GM21717 (cell line): Measurements from ENCODE around the gene MRC2.
"Not testable (repeated sequence)": the region's sequence is repeated elsewhere in the genome, so short reads cannot be mapped to it uniquely, and the experiment has no call there.

Source experiments
- ATAC-seq: cut with Tn5 transposase; IDR thresholded peaks from one replicate; pipeline ENCODE4 v1.9.1; 2021; ENCODE audit warnings: mild to moderate bottlenecking, moderate library complexity; ENCODE audit not compliant: unreplicated experiment

MRC2 gene, protein sequence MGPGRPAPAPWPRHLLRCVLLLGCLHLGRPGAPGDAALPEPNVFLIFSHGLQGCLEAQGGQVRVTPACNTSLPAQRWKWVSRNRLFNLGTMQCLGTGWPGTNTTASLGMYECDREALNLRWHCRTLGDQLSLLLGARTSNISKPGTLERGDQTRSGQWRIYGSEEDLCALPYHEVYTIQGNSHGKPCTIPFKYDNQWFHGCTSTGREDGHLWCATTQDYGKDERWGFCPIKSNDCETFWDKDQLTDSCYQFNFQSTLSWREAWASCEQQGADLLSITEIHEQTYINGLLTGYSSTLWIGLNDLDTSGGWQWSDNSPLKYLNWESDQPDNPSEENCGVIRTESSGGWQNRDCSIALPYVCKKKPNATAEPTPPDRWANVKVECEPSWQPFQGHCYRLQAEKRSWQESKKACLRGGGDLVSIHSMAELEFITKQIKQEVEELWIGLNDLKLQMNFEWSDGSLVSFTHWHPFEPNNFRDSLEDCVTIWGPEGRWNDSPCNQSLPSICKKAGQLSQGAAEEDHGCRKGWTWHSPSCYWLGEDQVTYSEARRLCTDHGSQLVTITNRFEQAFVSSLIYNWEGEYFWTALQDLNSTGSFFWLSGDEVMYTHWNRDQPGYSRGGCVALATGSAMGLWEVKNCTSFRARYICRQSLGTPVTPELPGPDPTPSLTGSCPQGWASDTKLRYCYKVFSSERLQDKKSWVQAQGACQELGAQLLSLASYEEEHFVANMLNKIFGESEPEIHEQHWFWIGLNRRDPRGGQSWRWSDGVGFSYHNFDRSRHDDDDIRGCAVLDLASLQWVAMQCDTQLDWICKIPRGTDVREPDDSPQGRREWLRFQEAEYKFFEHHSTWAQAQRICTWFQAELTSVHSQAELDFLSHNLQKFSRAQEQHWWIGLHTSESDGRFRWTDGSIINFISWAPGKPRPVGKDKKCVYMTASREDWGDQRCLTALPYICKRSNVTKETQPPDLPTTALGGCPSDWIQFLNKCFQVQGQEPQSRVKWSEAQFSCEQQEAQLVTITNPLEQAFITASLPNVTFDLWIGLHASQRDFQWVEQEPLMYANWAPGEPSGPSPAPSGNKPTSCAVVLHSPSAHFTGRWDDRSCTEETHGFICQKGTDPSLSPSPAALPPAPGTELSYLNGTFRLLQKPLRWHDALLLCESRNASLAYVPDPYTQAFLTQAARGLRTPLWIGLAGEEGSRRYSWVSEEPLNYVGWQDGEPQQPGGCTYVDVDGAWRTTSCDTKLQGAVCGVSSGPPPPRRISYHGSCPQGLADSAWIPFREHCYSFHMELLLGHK (N-terminal part only)

DNA sequence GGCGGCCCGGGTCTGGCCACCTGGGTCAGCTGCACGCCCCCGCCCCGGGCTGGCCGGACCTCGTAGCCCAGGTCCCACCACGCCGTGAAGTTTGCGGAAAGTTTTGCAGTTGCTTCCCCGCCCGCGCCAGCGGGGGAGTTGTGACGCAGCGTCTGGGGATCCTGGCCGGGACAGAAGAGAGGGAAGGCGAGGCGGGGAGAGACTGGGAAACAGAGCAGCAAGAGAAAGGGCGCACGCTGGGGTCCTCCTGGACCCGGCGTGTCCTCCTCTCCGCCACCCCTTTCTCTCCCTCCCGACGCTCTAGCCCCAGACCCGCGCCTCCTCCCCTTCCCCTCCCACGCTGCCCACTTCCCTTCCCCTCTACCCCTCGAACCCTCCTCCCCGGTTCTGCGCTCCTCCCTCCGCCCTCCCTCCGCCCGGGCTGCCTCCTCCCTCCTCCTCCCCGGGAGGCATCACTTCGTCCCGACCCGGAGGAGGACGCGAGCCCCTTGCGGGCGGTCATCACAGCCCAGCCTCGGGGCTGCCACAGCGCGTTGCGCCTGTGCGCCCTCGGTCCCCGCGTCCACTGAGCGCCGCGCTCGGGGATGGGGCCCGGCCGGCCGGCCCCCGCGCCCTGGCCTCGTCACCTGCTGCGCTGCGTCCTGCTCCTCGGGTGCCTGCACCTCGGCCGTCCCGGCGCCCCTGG lies at the start of gene MRC2:
Gene MRC2 (plus strand): TSS at position 452 of the 685 bp plus-strand sequence. CDS start 133 bp downstream, at position 585.
- ATAC-seq = no peak

DNA sequence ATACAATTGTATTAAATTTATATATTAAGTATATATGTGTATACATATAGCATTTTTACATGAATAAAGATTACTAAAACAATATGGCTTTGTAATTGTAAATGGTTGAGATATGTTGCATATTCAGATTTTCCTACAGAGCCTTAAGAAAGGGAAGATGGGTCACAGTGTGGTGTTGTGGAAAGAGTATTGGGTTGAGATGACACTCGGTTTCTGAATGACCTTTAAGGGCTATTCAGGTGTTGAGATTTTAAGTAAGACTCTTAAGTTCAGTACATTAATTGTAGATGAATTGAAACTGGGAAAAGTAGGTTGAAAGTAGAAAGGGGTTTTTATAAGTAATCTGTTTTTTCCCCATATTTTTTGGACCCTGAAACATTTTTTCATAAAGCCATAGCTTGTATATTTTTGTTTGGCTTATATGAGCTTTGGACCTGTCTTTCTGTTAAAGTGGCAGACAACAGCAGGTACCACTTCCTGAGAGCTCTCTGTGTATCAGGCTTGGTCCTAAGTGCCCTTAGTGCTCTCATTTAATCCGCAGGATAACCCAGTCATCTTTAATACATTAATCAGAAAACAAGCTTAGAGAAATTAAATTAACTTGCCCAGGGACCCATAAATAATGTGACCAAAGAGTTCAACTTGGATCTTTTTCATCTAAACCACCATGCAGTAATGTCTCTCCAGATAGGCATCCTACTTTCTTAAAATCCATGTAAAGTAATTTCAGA lies 48.5 kb upstream of the MRC2 start:
- no peak for ATAC-seq

DNA sequence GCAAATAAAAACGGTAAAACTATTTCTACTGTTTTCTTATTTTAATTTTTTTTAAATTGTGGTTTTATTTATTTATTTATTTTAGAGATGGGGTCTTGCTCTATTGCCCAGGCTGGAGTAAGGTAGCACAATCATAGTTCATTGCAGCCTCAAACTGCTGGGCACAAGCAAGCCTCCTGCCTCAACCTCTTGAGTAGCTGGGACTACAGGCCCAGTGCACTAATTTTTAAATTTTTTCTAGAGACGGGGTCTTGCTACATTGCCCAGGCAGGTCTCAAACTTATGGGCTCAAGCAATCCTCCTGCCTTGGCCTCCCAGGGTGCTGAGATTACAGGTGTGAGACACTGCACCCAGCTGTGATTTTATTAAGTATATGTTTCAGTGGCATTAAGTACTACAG lies 46.5 kb upstream of the MRC2 start:
- no peak for ATAC-seq

DNA sequence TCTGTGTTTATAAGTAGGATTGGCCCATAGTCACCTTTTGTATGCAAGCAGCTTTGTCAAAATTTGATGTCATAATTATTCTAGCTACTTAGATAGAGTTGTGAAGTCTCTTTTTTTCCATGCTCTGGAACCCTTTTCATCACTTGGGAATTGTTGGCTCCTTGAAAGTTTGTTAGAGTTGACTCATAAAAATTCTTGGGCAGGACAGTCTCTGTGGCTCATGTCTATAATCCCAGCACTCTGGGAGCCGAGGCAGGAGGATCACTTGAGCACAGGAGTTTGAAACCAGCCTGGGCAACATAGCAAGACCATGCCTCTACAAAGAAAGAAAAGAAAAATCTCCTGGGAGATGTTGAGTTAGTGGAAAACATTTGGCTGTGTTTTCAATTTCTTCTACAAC lies 45.7 kb upstream of the MRC2 start:
- ATAC-seq = no peak

DNA sequence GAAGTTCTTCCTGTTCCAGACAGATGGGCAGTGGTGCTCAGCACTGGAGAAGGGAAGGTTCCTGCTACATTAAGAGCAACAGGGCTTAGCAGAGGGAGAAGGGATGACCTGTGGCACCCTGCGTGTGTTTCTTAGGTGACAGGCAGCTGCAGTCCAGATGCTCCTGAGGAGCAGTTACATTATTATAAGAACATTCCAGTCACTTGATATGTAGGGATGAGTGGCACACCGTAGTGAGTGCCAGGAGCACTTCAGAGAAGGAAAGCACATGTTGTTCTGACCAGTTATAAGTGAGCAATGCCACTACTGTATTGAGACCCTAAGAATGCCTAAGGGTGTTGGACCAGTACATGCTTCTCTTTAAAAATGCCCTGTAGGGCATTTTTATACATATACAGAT lies 39.9 kb upstream of the MRC2 start:
- ATAC-seq = no peak

DNA sequence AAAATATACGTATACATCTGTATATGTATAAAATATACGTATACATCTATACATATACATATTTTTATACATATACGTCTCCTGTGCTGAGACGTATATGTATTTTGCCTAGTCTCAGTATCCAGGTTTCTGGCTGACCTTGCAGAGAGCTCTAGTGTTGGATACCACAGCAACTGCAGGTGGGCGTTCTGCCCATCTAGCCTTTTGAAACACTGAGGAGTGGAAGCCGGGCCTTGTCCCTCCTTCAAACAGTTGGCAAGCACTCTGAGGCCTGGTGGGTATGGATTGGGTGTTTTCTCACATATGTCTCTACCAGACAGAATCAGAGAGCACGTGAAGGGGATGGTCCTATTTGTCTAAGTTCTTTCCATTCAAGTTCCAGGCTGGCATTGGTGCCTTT lies 39.4 kb upstream of the MRC2 start:
- no peak for ATAC-seq

DNA sequence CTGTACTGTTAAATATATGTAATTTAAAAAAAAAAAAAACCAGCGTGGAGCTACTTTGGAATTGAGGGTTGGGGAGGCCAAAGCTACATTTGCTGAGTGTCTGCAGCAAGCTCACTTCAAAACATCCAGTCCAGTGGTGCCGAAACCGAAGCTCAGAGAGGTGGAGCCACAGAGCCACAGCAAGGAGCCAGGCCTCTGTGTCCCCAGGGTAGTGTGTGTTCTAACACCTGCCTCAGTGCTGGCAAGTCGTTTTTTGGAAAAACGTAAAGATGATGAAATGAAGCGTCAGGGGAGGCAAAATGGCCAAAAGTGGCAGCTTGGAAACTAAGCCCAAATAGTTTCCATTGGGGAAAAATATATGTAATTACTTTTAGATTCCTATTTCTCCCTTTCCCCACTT lies 36.1 kb upstream of the MRC2 start:
- no peak for ATAC-seq

DNA sequence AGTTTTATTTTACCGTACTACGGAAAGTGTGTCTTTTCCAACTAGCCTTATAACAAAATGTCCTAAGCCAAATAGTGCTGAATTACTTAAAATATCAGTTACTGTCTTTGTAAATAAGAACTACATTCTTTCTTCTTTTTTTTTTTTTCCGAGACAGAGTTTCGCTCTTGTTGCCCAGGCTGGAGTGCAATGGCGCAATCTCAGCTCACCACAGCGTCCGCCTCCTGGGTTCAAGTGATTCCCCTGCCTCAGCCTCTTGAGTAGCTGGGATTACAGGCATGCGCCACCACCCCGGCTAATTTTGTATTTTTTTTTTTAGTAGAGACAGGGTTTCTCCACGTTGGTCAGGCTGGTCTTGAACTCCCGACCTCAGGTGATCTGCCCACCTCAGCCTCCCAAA lies 35.6 kb upstream of the MRC2 start:
- not testable (repeated sequence) for ATAC-seq

DNA sequence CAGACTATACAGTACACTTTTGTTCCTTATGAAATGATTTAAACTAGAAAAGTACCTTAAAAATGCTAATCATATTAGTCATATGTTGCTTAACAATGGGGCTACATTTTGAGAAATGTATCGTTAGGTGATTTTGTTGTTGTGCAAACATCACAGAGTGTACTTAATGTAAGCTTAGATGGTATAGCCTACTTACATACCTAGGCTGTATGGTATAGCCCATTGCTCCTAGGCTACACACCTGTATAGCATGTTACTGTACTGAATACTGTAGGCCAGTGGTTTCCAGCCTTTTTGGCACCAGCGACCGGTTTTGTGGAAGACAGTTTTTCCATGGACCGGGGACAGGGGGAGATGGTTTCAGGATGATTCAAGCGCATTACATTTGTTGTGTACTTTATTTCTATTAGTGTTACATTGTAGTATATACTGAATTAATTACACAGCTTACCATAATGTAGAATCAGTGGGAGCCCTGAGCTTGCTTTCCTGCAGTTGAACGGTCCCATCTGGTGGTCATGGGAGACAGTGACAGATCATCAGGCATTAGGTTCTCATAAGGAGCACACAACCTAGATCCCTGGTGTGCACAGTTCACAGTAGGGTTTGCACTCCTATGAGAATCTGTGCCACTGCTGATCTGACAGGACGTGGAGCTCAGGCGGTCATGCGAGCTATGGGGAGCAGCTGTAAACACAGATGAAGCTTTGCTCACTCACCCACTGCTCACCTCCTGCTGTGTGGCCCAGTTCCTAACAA lies 35.0 kb upstream of the MRC2 start:
- ATAC-seq = no peak

DNA sequence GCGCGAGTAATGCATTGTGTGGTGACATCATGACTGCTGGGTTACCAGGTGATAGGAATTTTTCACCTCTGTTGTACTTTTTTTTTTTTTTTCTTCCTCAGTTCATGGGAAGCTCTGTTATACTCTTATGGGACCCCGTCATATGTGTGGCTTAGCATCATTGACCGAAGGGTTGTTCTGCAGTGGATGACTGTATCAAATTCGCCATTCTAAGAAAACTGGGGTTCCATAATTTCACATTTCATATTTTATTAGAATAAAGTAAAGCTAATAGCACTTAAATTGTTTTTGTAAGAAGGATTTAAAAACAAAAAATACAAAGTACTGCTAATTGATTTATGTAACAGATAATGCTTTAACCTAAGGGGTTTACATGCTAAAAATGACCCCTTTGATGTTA lies 32.0 kb upstream of the MRC2 start:
- no peak for ATAC-seq

DNA sequence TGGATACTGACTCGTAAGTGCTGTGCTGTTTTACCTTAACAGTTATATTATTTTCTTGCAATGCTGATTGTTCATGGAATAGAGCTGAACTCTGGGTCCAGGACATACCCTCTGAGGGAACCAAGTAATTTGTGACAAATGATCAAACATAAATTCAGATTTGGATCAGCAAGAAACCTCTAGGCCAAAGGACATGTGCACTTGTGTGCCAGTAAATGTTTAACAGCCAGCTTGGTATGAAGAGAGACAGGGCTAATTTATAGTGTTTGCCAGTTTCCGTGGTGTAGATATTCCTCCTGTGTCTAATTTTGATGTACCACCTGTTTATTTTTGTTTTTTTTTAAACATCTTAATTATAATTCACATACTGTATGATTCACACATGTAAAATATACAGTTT lies 30.8 kb upstream of the MRC2 start:
- no peak for ATAC-seq

DNA sequence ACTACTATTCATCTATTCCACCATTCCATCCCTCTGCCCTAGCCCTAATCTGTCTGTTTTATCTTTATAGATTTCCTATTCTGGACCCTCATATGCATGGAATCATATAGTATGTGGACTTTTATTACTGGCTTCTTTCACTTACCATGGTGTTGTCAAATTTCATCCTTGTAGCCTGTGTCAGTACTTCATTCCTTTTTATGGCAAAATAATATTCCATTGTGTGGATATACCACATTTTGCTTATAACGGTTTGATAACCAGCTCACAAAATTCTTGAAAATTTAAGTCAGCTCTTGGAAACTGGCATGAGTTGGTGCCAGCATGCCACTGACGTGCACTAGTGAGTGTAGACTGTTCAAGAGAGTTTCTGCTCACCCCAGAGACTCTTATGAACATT lies 30.3 kb upstream of the MRC2 start:
- ATAC-seq = no peak

DNA sequence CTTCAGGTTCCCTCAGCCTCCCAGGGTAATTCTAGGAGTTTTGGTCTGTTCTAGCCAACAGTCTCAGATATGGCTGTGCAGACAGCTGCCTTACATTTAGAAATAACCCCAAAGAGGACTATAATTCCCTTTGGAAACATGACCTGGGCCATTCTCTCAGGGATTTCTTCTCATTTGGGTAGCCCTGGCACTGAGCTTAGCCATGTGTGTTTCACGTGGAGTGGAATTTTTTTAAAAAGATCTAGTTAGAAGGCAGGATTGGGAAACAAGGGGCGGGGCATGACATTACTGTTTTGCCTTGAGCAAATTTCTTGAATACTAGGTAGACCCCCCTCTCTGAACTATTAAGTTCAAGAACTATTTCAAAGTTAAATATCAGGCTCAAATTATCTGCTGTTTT lies 29.6 kb upstream of the MRC2 start:
- no peak for ATAC-seq

DNA sequence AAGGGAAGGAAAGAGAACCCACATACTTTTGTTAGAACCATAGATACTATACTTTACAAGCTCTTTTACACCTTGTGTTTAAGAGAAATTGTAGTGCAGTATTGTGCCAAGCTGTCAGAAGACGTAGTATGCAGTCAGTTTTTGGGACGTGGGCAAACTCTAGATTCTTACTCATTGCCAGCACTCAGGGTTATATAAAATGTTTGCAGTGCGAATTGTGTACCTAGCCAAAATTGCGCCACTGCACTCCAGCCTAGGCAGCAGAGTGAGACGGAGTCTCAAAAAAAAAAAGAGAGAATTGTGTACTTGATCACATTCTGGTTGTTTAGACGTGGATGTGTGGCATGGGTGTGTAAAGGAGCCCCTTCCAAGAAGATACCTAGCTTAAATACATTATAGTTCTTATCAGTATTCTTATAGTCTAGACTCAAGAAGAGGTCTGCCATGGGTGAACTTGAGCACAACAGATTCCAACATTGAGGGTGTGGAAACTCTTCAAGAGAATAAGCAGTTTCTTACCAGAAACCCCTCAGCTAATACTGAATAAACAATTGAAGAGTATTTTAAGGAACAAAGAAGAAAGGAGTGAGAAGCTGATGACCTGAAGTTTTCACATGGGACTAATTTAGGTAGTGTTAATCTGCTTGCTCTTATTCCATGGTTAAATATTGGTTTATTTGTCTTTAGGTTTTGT lies 27.4 kb upstream of the MRC2 start:
- no peak for ATAC-seq

DNA sequence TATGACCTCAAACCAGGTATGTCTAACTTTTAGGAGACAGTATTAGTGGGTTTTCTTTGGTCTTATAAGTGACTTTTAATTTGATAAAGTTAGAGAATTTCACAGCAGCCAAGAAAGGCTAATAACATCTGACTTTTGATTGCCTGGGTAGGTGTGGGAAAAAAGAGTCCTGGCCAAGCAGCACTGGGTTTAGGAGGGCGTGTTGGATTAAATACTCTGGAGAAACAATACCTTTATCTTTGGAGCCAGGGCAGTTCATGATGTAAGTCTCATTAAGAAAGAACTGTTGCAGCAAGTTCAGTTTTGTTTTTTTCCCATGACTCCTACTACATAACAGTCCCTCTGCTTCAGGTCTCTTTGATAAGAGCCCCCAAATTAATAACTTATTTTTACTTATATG lies 26.7 kb upstream of the MRC2 start:
- ATAC-seq = no peak

DNA sequence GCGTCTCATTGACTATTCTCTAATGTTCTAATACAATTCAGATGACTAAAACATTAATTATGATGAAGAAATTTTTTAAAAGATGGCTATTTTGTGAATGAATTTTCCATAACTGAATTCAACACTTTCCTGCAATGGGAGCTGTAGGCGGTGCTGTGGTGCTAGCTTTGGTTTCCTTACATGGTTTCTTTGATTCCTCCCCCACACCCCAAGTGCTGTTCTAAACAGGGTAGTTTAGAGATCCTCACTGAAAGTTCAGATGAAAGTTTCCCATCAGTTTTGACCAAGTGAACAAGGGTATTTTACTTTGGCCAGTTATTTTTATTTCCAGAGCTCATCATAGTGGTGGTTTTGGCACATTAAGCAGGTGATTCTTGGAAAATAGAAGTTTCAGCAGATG lies 26.0 kb upstream of the MRC2 start:
- no peak for ATAC-seq

DNA sequence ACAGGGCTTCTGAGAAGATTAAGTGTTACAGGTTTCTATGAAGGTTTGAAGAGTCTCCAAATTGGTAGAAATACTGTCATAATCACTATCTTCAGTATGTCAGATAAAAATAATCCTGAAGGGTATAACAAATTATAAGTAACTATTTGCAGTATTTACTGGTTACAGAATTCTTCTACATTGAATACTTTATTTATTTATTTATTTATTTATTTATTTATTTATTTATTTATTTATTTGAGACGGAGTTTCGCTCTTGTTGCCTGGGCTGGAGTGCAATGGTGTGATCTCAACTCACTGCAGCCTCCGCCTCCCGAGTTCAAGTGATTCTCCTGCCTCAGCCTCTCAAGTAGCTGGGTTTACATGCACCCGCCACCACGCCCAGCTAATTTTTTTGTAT lies 23.7 kb upstream of the MRC2 start:
- ATAC-seq = not testable (repeated sequence)

DNA sequence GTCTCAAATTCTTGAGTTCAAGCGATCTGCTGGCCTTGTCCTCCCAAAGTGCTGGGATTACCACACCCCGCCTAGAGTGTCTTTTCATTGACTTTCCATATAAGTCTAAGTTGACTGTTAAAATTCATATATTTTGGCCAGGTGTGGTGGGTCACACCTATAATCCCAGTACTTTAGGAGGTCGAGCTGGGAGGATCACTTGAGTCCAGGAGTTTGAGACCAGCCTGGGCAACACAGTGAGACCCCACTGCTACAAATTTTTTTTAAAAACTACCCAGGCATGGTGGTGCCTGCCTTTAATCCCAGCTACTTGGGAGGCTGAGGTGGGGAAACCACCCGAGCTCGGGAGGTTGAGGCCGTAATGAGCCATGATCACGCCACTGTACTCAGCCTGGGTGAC lies 21.9 kb upstream of the MRC2 start:
- no peak for ATAC-seq

DNA sequence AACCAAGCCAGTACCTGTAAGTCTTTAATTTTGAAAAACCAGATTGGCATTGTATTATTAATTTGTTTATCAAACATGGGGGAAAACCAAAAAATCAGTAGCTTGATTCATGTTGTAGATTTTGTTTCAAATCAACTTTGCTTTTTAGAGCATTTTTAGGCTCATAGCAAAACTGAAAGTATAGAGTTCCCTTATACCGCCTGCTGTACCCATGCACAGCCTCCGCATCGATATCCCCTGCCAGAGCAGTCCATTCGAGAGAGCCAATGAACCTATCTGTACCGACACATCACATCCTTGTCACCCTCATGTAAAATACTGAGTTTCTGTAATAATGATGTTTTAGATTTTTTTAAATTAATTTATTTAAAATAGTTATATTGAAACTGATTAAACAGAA lies 16.2 kb upstream of the MRC2 start:
- ATAC-seq = peak; percentile 81
